Testis (tissue), 2 donors: ENCODE measurements around the gene PLXDC2.

Experiments used
- POLR2A ChIP-seq: fragments of 450-650 bp; IDR thresholded peaks from one replicate; pipeline ENCODE4 v1.6.1; 2017; ENCODE audit warnings: antibody characterized with exemption, mild to moderate bottlenecking, moderate library complexity
- TF ChIP-seq, protein P1 (sequence below), 3 experiments: fragments of 450-650 bp in 2 of 3; fragments of 200-600 bp in 1 of 3; sonication (generic) in 1 of 3; IDR thresholded peaks; one replicate each; pipeline ENCODE4 v1.5.1; 2016 to 2019; ENCODE audit warnings: antibody characterized with exemption in 3 of 3, mild to moderate bottlenecking in 2 of 3, moderate library complexity in 1 of 3

GRCh38 chr10:19941206-19941880, 125.1 kb downstream of the PLXDC2 start:
- TF ChIP-seq, protein P1, sequence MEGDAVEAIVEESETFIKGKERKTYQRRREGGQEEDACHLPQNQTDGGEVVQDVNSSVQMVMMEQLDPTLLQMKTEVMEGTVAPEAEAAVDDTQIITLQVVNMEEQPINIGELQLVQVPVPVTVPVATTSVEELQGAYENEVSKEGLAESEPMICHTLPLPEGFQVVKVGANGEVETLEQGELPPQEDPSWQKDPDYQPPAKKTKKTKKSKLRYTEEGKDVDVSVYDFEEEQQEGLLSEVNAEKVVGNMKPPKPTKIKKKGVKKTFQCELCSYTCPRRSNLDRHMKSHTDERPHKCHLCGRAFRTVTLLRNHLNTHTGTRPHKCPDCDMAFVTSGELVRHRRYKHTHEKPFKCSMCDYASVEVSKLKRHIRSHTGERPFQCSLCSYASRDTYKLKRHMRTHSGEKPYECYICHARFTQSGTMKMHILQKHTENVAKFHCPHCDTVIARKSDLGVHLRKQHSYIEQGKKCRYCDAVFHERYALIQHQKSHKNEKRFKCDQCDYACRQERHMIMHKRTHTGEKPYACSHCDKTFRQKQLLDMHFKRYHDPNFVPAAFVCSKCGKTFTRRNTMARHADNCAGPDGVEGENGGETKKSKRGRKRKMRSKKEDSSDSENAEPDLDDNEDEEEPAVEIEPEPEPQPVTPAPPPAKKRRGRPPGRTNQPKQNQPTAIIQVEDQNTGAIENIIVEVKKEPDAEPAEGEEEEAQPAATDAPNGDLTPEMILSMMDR (IDR thresholded peaks at IDR 0.05) = no peak
- TF ChIP-seq POLR2A = no peak
